Measurements from ENCODE around the gene ANO9.

ANO9 gene

DNA sequence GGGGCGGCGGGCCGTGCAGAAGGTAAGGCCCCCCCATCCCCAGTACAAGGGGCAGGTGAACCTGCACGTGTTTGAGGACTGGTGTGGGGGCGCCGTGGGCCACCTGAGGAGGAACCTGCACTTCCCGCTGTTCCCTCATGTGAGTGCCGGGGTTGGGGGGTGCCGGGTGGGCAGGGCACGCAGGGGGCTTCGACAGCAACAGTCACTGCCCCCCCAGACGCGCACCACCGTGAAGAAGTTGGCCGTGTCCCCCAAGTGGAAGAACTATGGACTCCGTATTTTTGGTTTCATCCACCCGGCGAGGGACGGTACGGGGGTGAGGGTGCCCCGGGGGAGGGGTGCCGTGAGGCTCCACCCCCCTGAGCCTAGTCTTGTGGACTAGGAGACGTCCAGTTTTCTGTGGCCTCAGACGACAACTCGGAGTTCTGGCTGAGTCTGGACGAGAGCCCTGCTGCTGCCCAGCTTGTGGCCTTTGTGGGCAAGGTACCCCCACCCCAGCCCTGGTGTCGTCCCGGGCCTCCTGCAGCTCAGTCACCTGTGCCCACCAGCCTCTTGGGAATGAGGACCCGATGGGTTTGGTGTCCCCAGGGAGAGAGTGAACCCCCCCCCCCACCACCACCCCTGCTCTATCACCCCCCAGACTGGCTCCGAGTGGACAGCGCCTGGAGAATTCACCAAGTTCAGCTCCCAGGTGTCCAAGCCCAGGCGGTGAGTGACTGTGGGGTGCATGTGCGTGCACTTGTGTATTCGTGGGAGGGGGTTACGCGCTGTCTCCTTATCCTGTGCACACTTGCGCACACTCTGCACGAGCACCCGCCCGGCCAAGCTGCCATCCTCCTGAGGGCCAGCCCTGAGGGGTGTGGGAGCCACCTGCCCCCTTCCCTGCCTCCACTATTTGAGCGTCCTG is 68.7 kb downstream of the ANO9 start:
- H2AFZ ChIP-seq (ENCODE audit: low read depth, low read length) = no peak overlapping the region
- H3K4me1 ChIP-seq (ENCODE audit: low read length) = no peaks in the 10 kb centered on the region
- H3K4me3 ChIP-seq (ENCODE audit: low read length) = no peak overlapping the region
- no peaks in the 10 kb centered on the region for H4K20me1 ChIP-seq (ENCODE audit: insufficient read depth, low read length)
- H3K79me2 ChIP-seq (ENCODE audit: low read length) = no peaks in the 10 kb centered on the region
- no peak overlapping the region for H3K4me2 ChIP-seq (ENCODE audit: low read length)
- no peaks in the 10 kb centered on the region for H3K36me3 ChIP-seq (replicated peaks; ENCODE audit: low read depth, low read length)
- H3K9ac ChIP-seq (ENCODE audit: low read length) = no peak overlapping the region
- no peak overlapping the region for H3K27ac ChIP-seq (ENCODE audit: low read length)
- TF ChIP-seq CTCF (IDR thresholded peaks at IDR 0.05; ENCODE audit: low read depth, low read length) (no peak), EZH2phosphoT487 (IDR thresholded peaks at IDR 0.05; ENCODE audit: low read depth) (no peak)
- H3K27me3 ChIP-seq (ENCODE audit: low read depth, low read length) = no peaks in the 10 kb centered on the region
- no peaks in the 10 kb centered on the region for H3K9me3 ChIP-seq (ENCODE audit: insufficient read depth, low read length)

GRCh38 chr11:371716-372590 is 69.9 kb downstream of the ANO9 start:
- Histone ChIP-seq H3K27me3 (ENCODE audit: low read depth, low read length) (no peaks in the 10 kb centered on the region), H3K36me3 (replicated peaks; ENCODE audit: low read depth, low read length) (no peaks in the 10 kb centered on the region), H3K9me3 (ENCODE audit: insufficient read depth, low read length) (no peaks in the 10 kb centered on the region), H3K4me3 (ENCODE audit: low read length) (no peak overlapping the region), H3K9ac (ENCODE audit: low read length) (no peak overlapping the region), H3K79me2 (ENCODE audit: low read length) (no peaks in the 10 kb centered on the region), H2AFZ (ENCODE audit: low read depth, low read length) (no peak overlapping the region), H4K20me1 (ENCODE audit: insufficient read depth, low read length) (no peaks in the 10 kb centered on the region), H3K4me1 (ENCODE audit: low read length) (no peaks in the 10 kb centered on the region), H3K4me2 (ENCODE audit: low read length) (no peak overlapping the region), H3K27ac (ENCODE audit: low read length) (no peak overlapping the region)
- TF ChIP-seq EZH2phosphoT487 (IDR thresholded peaks at IDR 0.05; ENCODE audit: low read depth) (no peak), CTCF (IDR thresholded peaks at IDR 0.05; ENCODE audit: low read depth, low read length) (no peak)

DNA sequence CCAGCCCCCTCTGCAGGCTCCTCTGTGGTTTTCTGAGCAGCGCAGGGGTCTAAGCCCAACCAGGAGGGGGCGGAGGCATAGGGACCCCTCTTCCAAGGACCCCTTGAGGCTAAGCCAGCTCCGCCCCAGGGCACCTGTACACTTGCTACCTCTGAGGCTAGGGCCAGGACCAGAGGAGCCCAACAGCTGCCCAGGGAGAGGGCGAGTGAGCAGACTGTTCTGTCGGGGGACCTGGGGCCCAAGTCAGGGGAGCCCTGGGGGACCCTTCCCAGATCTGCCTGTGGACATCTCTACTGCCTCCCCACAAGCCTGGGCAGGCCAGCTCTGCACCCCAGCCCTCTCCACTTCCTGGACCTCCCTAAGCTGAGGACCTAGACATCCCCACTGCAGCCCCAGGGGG is 70.8 kb downstream of the ANO9 start:
- H3K27me3 ChIP-seq (ENCODE audit: low read depth, low read length) = no peaks in the 10 kb centered on the region
- no peak overlapping the region for H3K9ac ChIP-seq (ENCODE audit: low read length)
- H4K20me1 ChIP-seq (ENCODE audit: insufficient read depth, low read length) = no peaks in the 10 kb centered on the region
- H2AFZ ChIP-seq (ENCODE audit: low read depth, low read length) = no peak overlapping the region
- H3K4me3 ChIP-seq (ENCODE audit: low read length) = no peak overlapping the region
- H3K79me2 ChIP-seq (ENCODE audit: low read length) = no peaks in the 10 kb centered on the region
- no peak overlapping the region for H3K27ac ChIP-seq (ENCODE audit: low read length)
- H3K4me1 ChIP-seq (ENCODE audit: low read length) = no peaks in the 10 kb centered on the region
- H3K9me3 ChIP-seq (ENCODE audit: insufficient read depth, low read length) = no peaks in the 10 kb centered on the region
- TF ChIP-seq CTCF (IDR thresholded peaks at IDR 0.05; ENCODE audit: low read depth, low read length) (no peak), EZH2phosphoT487 (IDR thresholded peaks at IDR 0.05; ENCODE audit: low read depth) (no peak)
- no peaks in the 10 kb centered on the region for H3K36me3 ChIP-seq (replicated peaks; ENCODE audit: low read depth, low read length)
- no peak overlapping the region for H3K4me2 ChIP-seq (ENCODE audit: low read length)
